Caco-2 (cell line): ENCODE measurements around the gene ZW10. TPM values are rescaled to one million over a fixed set of nuclear protein-coding genes. Genes with fewer than 3 reads are reported as not detected.

Source experiments
- BruUV-seq: library from RNA; stranded (reverse); fragments of 400-500 nt; replicated peaks from 2 replicates; lab custom pipeline; 2021; lab: Mats Ljungman, UMichigan
- CTCF ChIA-PET: fragments of 300-600 bp; sonication (Branson Sonifier 250); formaldehyde crosslinking; loops from one replicate; lab custom pipeline; 2022; ENCODE audit warnings: antibody characterized with exemption; lab: Charles Lee
- POLR2A ChIA-PET: fragments of 300-600 bp; sonication (Branson Sonifier 250); formaldehyde crosslinking; loops from one replicate; lab custom pipeline; 2022; ENCODE audit warnings: antibody characterized with exemption; lab: Charles Lee
- DNase-seq, 2 experiments: peaks; one replicate each; pipeline versions ENCODE4 v3.0.0 to v3.0.0-alpha.2; 2020 to 2022
- H3K27me3 ChIP-seq: replicated peaks from 2 replicates; pipeline ENCODE4 v1.6.0; 2011; ENCODE audit warnings: low read length; ENCODE audit not compliant: control insufficient read depth, insufficient read depth
- H3K36me3 ChIP-seq: 2 replicates; pipeline ENCODE4 v1.5.1; 2011; ENCODE audit warnings: low read length; ENCODE audit not compliant: control insufficient read depth, insufficient read depth
- H3K4me1 ChIP-seq: fragments of 250-450 bp; sonication (Bioruptor Pico); 2 replicates; pipeline ENCODE4 v1.5.1; 2020; ENCODE audit warnings: mild to moderate bottlenecking
- H3K4me3 ChIP-seq: 2 replicates; pipeline ENCODE4 v1.5.1; 2011; ENCODE audit warnings: low read depth, mild to moderate bottlenecking, control low read depth, low read length
- H3K9me3 ChIP-seq: fragments of 250-450 bp; sonication (Bioruptor Pico); 2 replicates; pipeline ENCODE4 v1.5.1; 2020; ENCODE audit warnings: mild to moderate bottlenecking, moderate library complexity
- H3K27ac Mint-ChIP-seq: one replicate; pipeline ENCODE4 v1.8.0; 2022; ENCODE audit warnings: mixed read lengths; ENCODE audit not compliant: unreplicated experiment
- H3K27me3 Mint-ChIP-seq: one replicate; pipeline ENCODE4 v1.8.0; 2022; ENCODE audit warnings: mixed read lengths; ENCODE audit not compliant: insufficient read depth, unreplicated experiment
- H3K36me3 Mint-ChIP-seq: one replicate; pipeline ENCODE4 v1.8.0; 2022; ENCODE audit warnings: mild to moderate bottlenecking, mixed read lengths; ENCODE audit not compliant: insufficient read depth, unreplicated experiment
- H3K4me1 Mint-ChIP-seq: one replicate; pipeline ENCODE4 v1.8.0; 2022; ENCODE audit warnings: low read depth, mixed read lengths; ENCODE audit not compliant: unreplicated experiment
- H3K4me3 Mint-ChIP-seq: one replicate; pipeline ENCODE4 v1.8.0; 2022; ENCODE audit warnings: mild to moderate bottlenecking, moderate library complexity, mixed read lengths; ENCODE audit not compliant: unreplicated experiment
- H3K9me3 Mint-ChIP-seq: one replicate; pipeline ENCODE4 v1.8.0; 2022; ENCODE audit warnings: mixed read lengths; ENCODE audit not compliant: unreplicated experiment
- intact Hi-C: fragments of 100-400 bp; cut with micrococcal nuclease; formaldehyde crosslinking; loops from one replicate; pipeline ENCODE4 v1.10.0; 2022; ENCODE audit not compliant: unreplicated experiment
- total RNA-seq: library from RNA; stranded (reverse); gene quantifications from 2 replicates; pipeline ENCODE4 v1.2.3, GENCODE V29; 2022
- TF ChIP-seq, protein P1 (sequence below), 2 experiments: fragments of 200-600 bp in 1 of 2; IDR thresholded peaks; 1 replicate in 1 of 2; 2 replicates in 1 of 2; pipeline versions ENCODE4 v1.5.1 to v1.8.0; 2011 to 2022; ENCODE audit warnings: antibody characterized with exemption in 1 of 2, control low read depth in 1 of 2, inconsistent platforms in 1 of 2, low read depth in 1 of 2, low read length in 1 of 2, mild to moderate bottlenecking in 1 of 2, moderate library complexity in 1 of 2; ENCODE audit not compliant: insufficient read depth in 1 of 2, severe bottlenecking in 1 of 2, unreplicated experiment in 1 of 2

ZW10 gene
- total RNA-seq, 1 experiment from 2014 or later = 43.1 TPM

DNA sequence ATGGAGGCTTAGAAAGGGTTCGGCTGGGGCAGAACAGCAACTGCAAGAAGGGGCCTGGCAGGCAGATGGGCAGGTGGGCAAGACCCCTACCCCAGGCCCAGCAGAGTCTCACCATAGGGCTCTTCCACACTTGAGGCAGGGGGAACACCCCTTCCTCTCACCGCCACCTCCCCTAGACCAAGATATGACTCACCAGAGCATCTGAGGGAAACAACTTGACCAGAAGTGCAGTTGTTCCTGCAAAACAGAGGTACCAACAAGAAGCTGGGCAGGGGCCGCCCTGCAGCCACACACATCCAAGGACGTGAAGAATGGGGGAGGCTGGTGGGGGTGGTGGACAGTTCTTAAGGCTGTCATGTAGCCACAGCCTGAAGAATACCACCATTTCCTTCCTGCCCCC is 78.3 kb downstream of the ZW10 start:
- intact Hi-C loops = no loop called here
- Mint-ChIP-seq H3K4me1 (peaks cover 4% of the 10 kb centered on the region), H3K27ac (no peak overlapping the region), H3K36me3 (no peaks in the 10 kb centered on the region), H3K27me3 (no peaks in the 10 kb centered on the region), H3K4me3 (no peak overlapping the region), H3K9me3 (no peaks in the 10 kb centered on the region)
- Histone ChIP-seq H3K36me3 (0 out of 2 replicates have a peak, but pooled peaks cover 2% of the 10 kb centered on the region), H3K4me3 (no peak overlapping the region), H3K9me3 (no peaks in the 10 kb centered on the region), H3K4me1 (peaks cover 9% of the 10 kb centered on the region), H3K27me3 (no peaks in the 10 kb centered on the region)
- ChIA-PET POLR2A (no interaction called here), CTCF (no interaction called here)
- BruUV-seq = no TSS peak
- no peak for DNase-seq
- TF ChIP-seq, protein P1, sequence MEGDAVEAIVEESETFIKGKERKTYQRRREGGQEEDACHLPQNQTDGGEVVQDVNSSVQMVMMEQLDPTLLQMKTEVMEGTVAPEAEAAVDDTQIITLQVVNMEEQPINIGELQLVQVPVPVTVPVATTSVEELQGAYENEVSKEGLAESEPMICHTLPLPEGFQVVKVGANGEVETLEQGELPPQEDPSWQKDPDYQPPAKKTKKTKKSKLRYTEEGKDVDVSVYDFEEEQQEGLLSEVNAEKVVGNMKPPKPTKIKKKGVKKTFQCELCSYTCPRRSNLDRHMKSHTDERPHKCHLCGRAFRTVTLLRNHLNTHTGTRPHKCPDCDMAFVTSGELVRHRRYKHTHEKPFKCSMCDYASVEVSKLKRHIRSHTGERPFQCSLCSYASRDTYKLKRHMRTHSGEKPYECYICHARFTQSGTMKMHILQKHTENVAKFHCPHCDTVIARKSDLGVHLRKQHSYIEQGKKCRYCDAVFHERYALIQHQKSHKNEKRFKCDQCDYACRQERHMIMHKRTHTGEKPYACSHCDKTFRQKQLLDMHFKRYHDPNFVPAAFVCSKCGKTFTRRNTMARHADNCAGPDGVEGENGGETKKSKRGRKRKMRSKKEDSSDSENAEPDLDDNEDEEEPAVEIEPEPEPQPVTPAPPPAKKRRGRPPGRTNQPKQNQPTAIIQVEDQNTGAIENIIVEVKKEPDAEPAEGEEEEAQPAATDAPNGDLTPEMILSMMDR (IDR thresholded peaks at IDR 0.05; ENCODE audit: insufficient read depth in 1 of 2, low read depth in 1 of 2, low read length in 1 of 2, severe bottlenecking in 1 of 2, unreplicated experiment in 1 of 2) = no peak

DNA sequence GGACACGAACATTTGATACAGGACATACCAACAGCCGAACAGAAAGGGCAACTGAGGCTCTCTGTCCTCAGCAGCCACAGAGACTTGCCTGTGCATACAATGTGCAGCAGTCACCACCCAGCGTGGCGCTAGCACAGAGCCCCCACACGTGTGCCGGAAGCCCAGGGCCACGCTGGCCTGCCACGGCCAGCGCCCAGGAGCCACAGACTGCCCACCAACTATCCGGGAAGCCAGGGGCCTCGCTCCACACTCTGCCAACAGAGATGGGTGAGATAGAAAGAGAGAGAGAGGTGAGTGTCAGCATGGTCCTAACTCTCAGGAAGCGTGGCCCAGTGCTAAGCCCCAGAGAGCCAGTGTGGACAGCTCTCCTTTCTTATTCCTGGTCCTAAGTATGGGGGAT is 79.1 kb downstream of the ZW10 start:
- TF ChIP-seq, protein P1 (IDR thresholded peaks at IDR 0.05; ENCODE audit: insufficient read depth in 1 of 2, low read depth in 1 of 2, low read length in 1 of 2, severe bottlenecking in 1 of 2, unreplicated experiment in 1 of 2) = no peak
- Mint-ChIP-seq H3K27ac (no peak overlapping the region), H3K36me3 (no peaks in the 10 kb centered on the region), H3K4me3 (no peak overlapping the region), H3K9me3 (no peaks in the 10 kb centered on the region), H3K27me3 (no peaks in the 10 kb centered on the region), H3K4me1 (peaks cover 8% of the 10 kb centered on the region)
- CTCF ChIA-PET = no interaction called here
- Histone ChIP-seq H3K36me3 (peaks cover 4% of the 10 kb centered on the region), H3K27me3 (no peaks in the 10 kb centered on the region), H3K9me3 (no peaks in the 10 kb centered on the region), H3K4me1 (peaks cover 10% of the 10 kb centered on the region), H3K4me3 (no peak overlapping the region)
- POLR2A ChIA-PET = no interaction called here
- intact Hi-C loops = no loop called here
- no peak for DNase-seq
- BruUV-seq = no TSS peak

DNA sequence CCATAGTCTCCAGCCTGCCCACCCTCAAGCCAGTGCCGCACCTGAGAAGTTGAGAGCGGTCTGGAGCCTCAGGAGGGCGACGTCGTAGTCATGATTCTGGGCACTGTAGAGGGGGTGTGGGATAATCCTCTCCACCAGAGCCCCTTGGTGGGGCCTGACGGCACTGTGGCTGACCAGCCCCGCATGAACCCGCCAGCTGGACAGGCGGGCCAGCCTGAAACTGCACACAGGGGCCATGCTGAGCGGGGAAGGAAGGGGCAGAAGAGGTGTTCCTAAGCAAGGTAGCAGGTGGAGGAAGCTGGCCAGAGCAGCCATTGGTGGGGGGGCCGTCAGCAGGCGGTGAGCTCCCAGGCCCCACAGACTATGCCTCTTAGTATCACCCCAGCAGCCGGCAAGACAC is 80.5 kb downstream of the ZW10 start:
- ChIA-PET POLR2A (no interaction called here), CTCF (no interaction called here)
- Mint-ChIP-seq H3K36me3 (no peaks in the 10 kb centered on the region), H3K9me3 (no peaks in the 10 kb centered on the region), H3K4me3 (no peak overlapping the region), H3K27ac (no peak overlapping the region), H3K27me3 (no peaks in the 10 kb centered on the region), H3K4me1 (peaks cover 8% of the 10 kb centered on the region)
- Histone ChIP-seq H3K4me1 (peaks cover 10% of the 10 kb centered on the region), H3K4me3 (no peak overlapping the region), H3K9me3 (no peaks in the 10 kb centered on the region), H3K27me3 (no peaks in the 10 kb centered on the region), H3K36me3 (peaks cover 4% of the 10 kb centered on the region)
- TF ChIP-seq, protein P1 (IDR thresholded peaks at IDR 0.05; ENCODE audit: insufficient read depth in 1 of 2, low read depth in 1 of 2, low read length in 1 of 2, severe bottlenecking in 1 of 2, unreplicated experiment in 1 of 2) = no peak
- no peak for DNase-seq
- intact Hi-C loops = no loop called here
- no TSS peak for BruUV-seq
